ENCODE results near the gene TLE3.
A peak's percentile ranks its signal among the peaks of the same experiment; 100 is the strongest.

The TLE3 gene

GRCh38 chr15:70097063-70097320 lies 725 bp downstream of the TLE3 start:
- DNase-seq (ENCODE audit: low read depth) = no peak
- Histone ChIP-seq H3K9ac (ENCODE audit: low read length) (peak overlapping the region; percentile 90), H3K36me3 (ENCODE audit: control insufficient read depth, insufficient read depth, low read length, severe bottlenecking) (peaks cover 6% of the 10 kb centered on the region), H3K4me3 (ENCODE audit: low read length) (peak overlapping the region; percentile 96), H3K4me1 (ENCODE audit: control insufficient read depth, insufficient read depth, low read length) (peaks cover 61% of the 10 kb centered on the region), H3K9me3 (ENCODE audit: control insufficient read depth, low read length) (no peaks in the 10 kb centered on the region), H3K27me3 (replicated peaks; ENCODE audit: control insufficient read depth, insufficient read depth, low read length) (no peaks in the 10 kb centered on the region)

- H3K9me3 ChIP-seq (ENCODE audit: control insufficient read depth, low read length) = no peaks in the 10 kb centered on the region
- peaks cover 62% of the 10 kb centered on the region for H3K4me1 ChIP-seq (ENCODE audit: control insufficient read depth, insufficient read depth, low read length)
- H3K27me3 ChIP-seq (replicated peaks; ENCODE audit: control insufficient read depth, insufficient read depth, low read length) = no peaks in the 10 kb centered on the region
- H3K4me3 ChIP-seq (ENCODE audit: low read length) = peak overlapping the region; percentile 96
- peak overlapping the region; percentile 90 for H3K9ac ChIP-seq (ENCODE audit: low read length)
- peaks cover 11% of the 10 kb centered on the region for H3K36me3 ChIP-seq (ENCODE audit: control insufficient read depth, insufficient read depth, low read length, severe bottlenecking)
- DNase-seq (ENCODE audit: low read depth) = peak; percentile 67
Measured at GRCh38 chr15:70096215-70097062, 1.3 kb downstream of the TLE3 start.

GRCh38 chr15:70095408-70096214 lies 2.1 kb downstream of the TLE3 start:
- Histone ChIP-seq H3K27me3 (replicated peaks; ENCODE audit: control insufficient read depth, insufficient read depth, low read length) (no peaks in the 10 kb centered on the region), H3K4me1 (ENCODE audit: control insufficient read depth, insufficient read depth, low read length) (peaks cover 54% of the 10 kb centered on the region), H3K36me3 (ENCODE audit: control insufficient read depth, insufficient read depth, low read length, severe bottlenecking) (peaks cover 17% of the 10 kb centered on the region), H3K9me3 (ENCODE audit: control insufficient read depth, low read length) (no peaks in the 10 kb centered on the region), H3K4me3 (ENCODE audit: low read length) (peak overlapping the region; percentile 96), H3K9ac (ENCODE audit: low read length) (peak overlapping the region; percentile 90)
- DNase-seq (ENCODE audit: low read depth) = no peak

GRCh38 chr15:70094690-70095311 lies 2.9 kb downstream of the TLE3 start:
- Histone ChIP-seq H3K9ac (ENCODE audit: low read length) (peak overlapping the region; percentile 90), H3K4me3 (ENCODE audit: low read length) (peak overlapping the region; percentile 96), H3K36me3 (ENCODE audit: control insufficient read depth, insufficient read depth, low read length, severe bottlenecking) (peaks cover 22% of the 10 kb centered on the region), H3K27me3 (replicated peaks; ENCODE audit: control insufficient read depth, insufficient read depth, low read length) (no peaks in the 10 kb centered on the region), H3K9me3 (ENCODE audit: control insufficient read depth, low read length) (no peaks in the 10 kb centered on the region), H3K4me1 (ENCODE audit: control insufficient read depth, insufficient read depth, low read length) (peaks cover 52% of the 10 kb centered on the region)
- DNase-seq (ENCODE audit: low read depth) = peak; percentile 19

- Histone ChIP-seq H3K4me3 (ENCODE audit: low read length) (peak overlapping the region; percentile 96), H3K36me3 (ENCODE audit: control insufficient read depth, insufficient read depth, low read length, severe bottlenecking) (peaks cover 22% of the 10 kb centered on the region), H3K9me3 (ENCODE audit: control insufficient read depth, low read length) (no peaks in the 10 kb centered on the region), H3K4me1 (ENCODE audit: control insufficient read depth, insufficient read depth, low read length) (peaks cover 61% of the 10 kb centered on the region), H3K27me3 (replicated peaks; ENCODE audit: control insufficient read depth, insufficient read depth, low read length) (no peaks in the 10 kb centered on the region), H3K9ac (ENCODE audit: low read length) (peak overlapping the region; percentile 90)
- no peak for DNase-seq (ENCODE audit: low read depth)
Measured at GRCh38 chr15:70093481-70094319, 4.0 kb downstream of the TLE3 start.

- no peak for DNase-seq (ENCODE audit: low read depth)
- Histone ChIP-seq H3K4me3 (ENCODE audit: low read length) (peak overlapping the region; percentile 96), H3K36me3 (ENCODE audit: control insufficient read depth, insufficient read depth, low read length, severe bottlenecking) (peaks cover 22% of the 10 kb centered on the region), H3K9ac (ENCODE audit: low read length) (no peak overlapping the region), H3K4me1 (ENCODE audit: control insufficient read depth, insufficient read depth, low read length) (peaks cover 60% of the 10 kb centered on the region), H3K27me3 (replicated peaks; ENCODE audit: control insufficient read depth, insufficient read depth, low read length) (no peaks in the 10 kb centered on the region), H3K9me3 (ENCODE audit: control insufficient read depth, low read length) (no peaks in the 10 kb centered on the region)
Measured at GRCh38 chr15:70093070-70093469, 4.6 kb downstream of the TLE3 start.

- no peak overlapping the region for H3K9ac ChIP-seq (ENCODE audit: low read length)
- DNase-seq (ENCODE audit: low read depth) = no peak
- no peaks in the 10 kb centered on the region for H3K9me3 ChIP-seq (ENCODE audit: control insufficient read depth, low read length)
- peaks cover 22% of the 10 kb centered on the region for H3K36me3 ChIP-seq (ENCODE audit: control insufficient read depth, insufficient read depth, low read length, severe bottlenecking)
- H3K27me3 ChIP-seq (replicated peaks; ENCODE audit: control insufficient read depth, insufficient read depth, low read length) = no peaks in the 10 kb centered on the region
- H3K4me3 ChIP-seq (ENCODE audit: low read length) = peak overlapping the region; percentile 96
- H3K4me1 ChIP-seq (ENCODE audit: control insufficient read depth, insufficient read depth, low read length) = peaks cover 61% of the 10 kb centered on the region
Measured at GRCh38 chr15:70092464-70093027, 5.2 kb downstream of the TLE3 start.

GRCh38 chr15:70091726-70092463 lies 5.8 kb downstream of the TLE3 start:
- Histone ChIP-seq H3K4me1 (ENCODE audit: control insufficient read depth, insufficient read depth, low read length) (peaks cover 61% of the 10 kb centered on the region), H3K9me3 (ENCODE audit: control insufficient read depth, low read length) (no peaks in the 10 kb centered on the region), H3K4me3 (ENCODE audit: low read length) (no peak overlapping the region), H3K9ac (ENCODE audit: low read length) (no peak overlapping the region), H3K36me3 (ENCODE audit: control insufficient read depth, insufficient read depth, low read length, severe bottlenecking) (peaks cover 22% of the 10 kb centered on the region), H3K27me3 (replicated peaks; ENCODE audit: control insufficient read depth, insufficient read depth, low read length) (no peaks in the 10 kb centered on the region)
- no peak for DNase-seq (ENCODE audit: low read depth)

GRCh38 chr15:70090436-70091296 lies 7.1 kb downstream of the TLE3 start:
- Histone ChIP-seq H3K4me1 (ENCODE audit: control insufficient read depth, insufficient read depth, low read length) (peaks cover 61% of the 10 kb centered on the region), H3K36me3 (ENCODE audit: control insufficient read depth, insufficient read depth, low read length, severe bottlenecking) (peaks cover 32% of the 10 kb centered on the region), H3K9ac (ENCODE audit: low read length) (no peak overlapping the region), H3K4me3 (ENCODE audit: low read length) (no peak overlapping the region), H3K9me3 (ENCODE audit: control insufficient read depth, low read length) (no peaks in the 10 kb centered on the region), H3K27me3 (replicated peaks; ENCODE audit: control insufficient read depth, insufficient read depth, low read length) (no peaks in the 10 kb centered on the region)
- no peak for DNase-seq (ENCODE audit: low read depth)
